ENCODE results near the gene CCDC120. TPM values are rescaled to one million over a fixed set of nuclear protein-coding genes. Genes with fewer than 3 reads are reported as not detected.

Gene CCDC120
- polyA plus RNA-seq (2011; rRNA removed) (0.83 and 1.0 TPM in 2 replicates), polyA minus RNA-seq (2011; rRNA and poly(A)+ RNA removed) (1.00 and 1.1 TPM in 2 replicates)

GRCh38 chrX:49058794-49059193, at the start of gene CCDC120:
TSS of gene CCDC120 (plus strand) at chrX:49058999. CDS start at chrX:49062042, 3,043 bp downstream.
- TF ChIP-seq, protein P1, sequence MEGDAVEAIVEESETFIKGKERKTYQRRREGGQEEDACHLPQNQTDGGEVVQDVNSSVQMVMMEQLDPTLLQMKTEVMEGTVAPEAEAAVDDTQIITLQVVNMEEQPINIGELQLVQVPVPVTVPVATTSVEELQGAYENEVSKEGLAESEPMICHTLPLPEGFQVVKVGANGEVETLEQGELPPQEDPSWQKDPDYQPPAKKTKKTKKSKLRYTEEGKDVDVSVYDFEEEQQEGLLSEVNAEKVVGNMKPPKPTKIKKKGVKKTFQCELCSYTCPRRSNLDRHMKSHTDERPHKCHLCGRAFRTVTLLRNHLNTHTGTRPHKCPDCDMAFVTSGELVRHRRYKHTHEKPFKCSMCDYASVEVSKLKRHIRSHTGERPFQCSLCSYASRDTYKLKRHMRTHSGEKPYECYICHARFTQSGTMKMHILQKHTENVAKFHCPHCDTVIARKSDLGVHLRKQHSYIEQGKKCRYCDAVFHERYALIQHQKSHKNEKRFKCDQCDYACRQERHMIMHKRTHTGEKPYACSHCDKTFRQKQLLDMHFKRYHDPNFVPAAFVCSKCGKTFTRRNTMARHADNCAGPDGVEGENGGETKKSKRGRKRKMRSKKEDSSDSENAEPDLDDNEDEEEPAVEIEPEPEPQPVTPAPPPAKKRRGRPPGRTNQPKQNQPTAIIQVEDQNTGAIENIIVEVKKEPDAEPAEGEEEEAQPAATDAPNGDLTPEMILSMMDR (IDR thresholded peaks at IDR 0.05; ENCODE audit: low read depth, low read length) = no peak
- H3K27ac ChIP-seq (ENCODE audit: low read depth, low read length) = no peak within 1 kb of the TSS
- POLR2A ChIA-PET = no interaction called here
- no peaks in the 10 kb centered on the region for H3K9me3 ChIP-seq (ENCODE audit: control insufficient read depth, insufficient read depth, low read length)
- CTCF ChIA-PET = no interaction called here
- no peak for DNase-seq (ENCODE audit: low read depth, low spot score)
- no peak within 1 kb of the TSS for H3K4me3 ChIP-seq (ENCODE audit: low read depth, low read length)
- no peaks in the 10 kb centered on the region for H3K27me3 ChIP-seq (ENCODE audit: control insufficient read depth, insufficient read depth, low read length)

DNA sequence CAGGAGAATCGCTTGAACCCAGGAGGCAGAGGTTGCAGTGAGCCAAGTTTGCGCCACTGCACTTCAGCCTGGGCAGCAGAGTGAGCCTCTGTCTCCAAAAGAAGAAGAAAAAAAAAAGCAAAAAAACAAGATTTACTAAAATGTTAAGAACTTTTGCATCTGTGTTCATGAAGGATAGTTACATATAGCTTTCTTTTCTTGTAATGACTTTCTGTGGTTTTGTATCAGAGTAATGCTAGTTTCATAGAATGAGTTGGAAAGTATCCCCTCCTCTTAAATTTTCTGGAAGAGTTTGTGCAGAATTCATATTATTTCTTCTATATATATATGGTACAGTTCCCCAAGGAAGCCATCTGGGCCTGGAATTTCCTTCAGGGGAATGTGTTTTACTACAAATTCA, 39.7 kb upstream of the CCDC120 start:
- POLR2A ChIA-PET = no interaction called here
- H3K4me3 ChIP-seq (ENCODE audit: low read depth, low read length) = no peak overlapping the region
- H3K27ac ChIP-seq (ENCODE audit: low read depth, low read length) = no peak overlapping the region
- no peaks in the 10 kb centered on the region for H3K27me3 ChIP-seq (ENCODE audit: control insufficient read depth, insufficient read depth, low read length)
- TF ChIP-seq, protein P1 (IDR thresholded peaks at IDR 0.05; ENCODE audit: low read depth, low read length) = no peak
- no peak for DNase-seq (ENCODE audit: low read depth, low spot score)
- no peaks in the 10 kb centered on the region for H3K9me3 ChIP-seq (ENCODE audit: control insufficient read depth, insufficient read depth, low read length)
- CTCF ChIA-PET = no interaction called here

- POLR2A ChIA-PET = no interaction called here
- TF ChIP-seq, protein P1 (IDR thresholded peaks at IDR 0.05; ENCODE audit: low read depth, low read length) = no peak
These were observed 39.1 kb upstream of the CCDC120 start for GRCh38 chrX:49019599-49020249.

GRCh38 chrX:49029876-49030275, 28.9 kb upstream of the CCDC120 start:
- H3K27me3 ChIP-seq (ENCODE audit: control insufficient read depth, insufficient read depth, low read length) = no peaks in the 10 kb centered on the region
- POLR2A ChIA-PET = no interaction called here
- TF ChIP-seq, protein P1 (IDR thresholded peaks at IDR 0.05; ENCODE audit: low read depth, low read length) = no peak
- CTCF ChIA-PET = interaction anchor here (1.2 kb wide), 1 partner anchor 57 kb away, joined by 3 read pairs; no protein-coding TSS in a partner anchor
- no peak for DNase-seq (ENCODE audit: low read depth, low spot score)
- no peak overlapping the region for H3K27ac ChIP-seq (ENCODE audit: low read depth, low read length)
- H3K9me3 ChIP-seq (ENCODE audit: control insufficient read depth, insufficient read depth, low read length) = no peaks in the 10 kb centered on the region
- H3K4me3 ChIP-seq (ENCODE audit: low read depth, low read length) = no peak overlapping the region

More at GRCh38 chrX:49019599-49020249, 39.1 kb upstream of the CCDC120 start:
- Histone ChIP-seq H3K9me3 (ENCODE audit: control insufficient read depth, insufficient read depth, low read length) (no peaks in the 10 kb centered on the region), H3K27ac (ENCODE audit: low read depth, low read length) (no peak overlapping the region), H3K4me3 (ENCODE audit: low read depth, low read length) (no peak overlapping the region), H3K27me3 (ENCODE audit: control insufficient read depth, insufficient read depth, low read length) (no peaks in the 10 kb centered on the region)
- CTCF ChIA-PET = no interaction called here
- no peak for DNase-seq (ENCODE audit: low read depth, low spot score)

DNA sequence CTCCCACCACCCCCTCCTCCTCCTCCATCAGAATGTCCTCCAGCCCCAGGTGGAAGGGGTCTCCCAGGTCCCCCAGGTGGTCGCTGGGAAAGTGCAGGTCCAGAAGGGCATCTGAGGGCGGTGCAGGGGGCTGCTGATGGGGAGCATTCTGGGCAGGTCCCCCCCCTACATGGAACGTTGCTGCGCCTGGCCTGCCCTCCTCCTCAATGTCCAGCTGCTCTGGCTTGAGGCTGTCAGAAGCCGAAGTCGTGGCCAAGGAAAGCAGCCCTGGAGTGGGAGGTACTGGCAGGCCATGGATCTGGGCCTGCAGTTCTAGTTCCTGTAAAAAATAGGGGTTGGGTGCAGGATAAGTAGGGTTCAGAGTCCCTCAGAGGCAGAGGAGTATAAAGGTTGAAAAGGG, 28.5 kb upstream of the CCDC120 start:
- TF ChIP-seq, protein P1 (IDR thresholded peaks at IDR 0.05; ENCODE audit: low read depth, low read length) = no peak
- no peaks in the 10 kb centered on the region for H3K9me3 ChIP-seq (ENCODE audit: control insufficient read depth, insufficient read depth, low read length)
- H3K4me3 ChIP-seq (ENCODE audit: low read depth, low read length) = no peak overlapping the region
- H3K27me3 ChIP-seq (ENCODE audit: control insufficient read depth, insufficient read depth, low read length) = no peaks in the 10 kb centered on the region
- no peak for DNase-seq (ENCODE audit: low read depth, low spot score)
- CTCF ChIA-PET = interaction anchor here (0.8 to 1.2 kb wide), 2 partner anchors 14 to 58 kb away, joined by 3 read pairs; no protein-coding TSS in a partner anchor
- no peak overlapping the region for H3K27ac ChIP-seq (ENCODE audit: low read depth, low read length)
- POLR2A ChIA-PET = no interaction called here
